Neural crest cell (in vitro differentiated cells): ENCODE results near the gene ACTR6. TPM values are rescaled to one million over a fixed set of nuclear protein-coding genes. Genes with fewer than 3 reads are reported as not detected.

ENCODE experiments used
- DNase-seq: peaks from one replicate; pipeline ENCODE4 v3.0.0; 2021; ENCODE audit warnings: low read depth, mixed read lengths, low spot score
- H3K27ac Mint-ChIP-seq: one replicate; pipeline ENCODE4 v1.8.0; 2021; ENCODE audit warnings: mild to moderate bottlenecking, mixed read lengths; ENCODE audit not compliant: unreplicated experiment
- H3K27me3 Mint-ChIP-seq: 2 replicates; pipeline ENCODE4 v1.8.0; 2021; ENCODE audit warnings: low read depth, mild to moderate bottlenecking, mixed read lengths
- H3K36me3 Mint-ChIP-seq: 2 replicates; pipeline ENCODE4 v1.8.0; 2021; ENCODE audit warnings: low read depth, mild to moderate bottlenecking, mixed read lengths
- H3K4me1 Mint-ChIP-seq: 2 replicates; pipeline ENCODE4 v1.8.0; 2021; ENCODE audit warnings: mixed read lengths
- H3K4me3 Mint-ChIP-seq: one replicate; pipeline ENCODE4 v1.8.0; 2021; ENCODE audit warnings: mild to moderate bottlenecking, mixed read lengths
- H3K9me3 Mint-ChIP-seq: 2 replicates; pipeline ENCODE4 v1.8.0; 2021; ENCODE audit warnings: mixed read lengths
- CTCF ChIP-seq: fragments of 200-600 bp; sonication (generic); conservative IDR thresholded peaks from 2 replicates; pipeline ENCODE4 v1.5.0; 2021; ENCODE audit warnings: antibody characterized with exemption, mild to moderate bottlenecking
- total RNA-seq: library from RNA; stranded (reverse); gene quantifications from 2 replicates; pipeline ENCODE4 v1.2.1, GENCODE V29; 2021

The ACTR6 gene
- total RNA-seq, 1 donor from 2014 or later = 36.3 TPM

DNA sequence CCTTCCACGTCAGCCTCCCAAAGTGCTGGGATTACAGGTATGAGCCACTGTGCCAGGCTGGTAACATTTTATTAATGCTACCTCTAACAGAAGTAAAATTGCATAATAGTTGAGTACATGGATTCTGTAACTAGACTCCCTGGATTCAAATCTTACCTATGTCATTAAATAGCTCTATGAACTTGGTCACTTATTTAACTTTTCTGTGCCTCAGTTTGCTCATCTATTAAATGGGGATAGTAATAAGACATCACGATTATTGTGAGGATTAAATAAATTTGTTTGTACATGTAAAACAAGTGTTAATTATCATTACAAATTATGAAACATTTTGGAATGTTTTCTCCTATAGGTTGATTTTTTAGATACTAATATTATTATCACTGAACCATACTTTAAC, 6.7 kb downstream of the ACTR6 start:
- H3K4me1 Mint-ChIP-seq = peaks cover 3% of the 10 kb centered on the region
- H3K36me3 Mint-ChIP-seq = peaks cover 6% of the 10 kb centered on the region
- H3K9me3 Mint-ChIP-seq = no peaks in the 10 kb centered on the region
- no peak overlapping the region for H3K27ac Mint-ChIP-seq
- no peak overlapping the region for H3K4me3 Mint-ChIP-seq
- no peak for DNase-seq
- H3K27me3 Mint-ChIP-seq = no peaks in the 10 kb centered on the region
- TF ChIP-seq CTCF = no peak

GRCh38 chr12:100208834-100209233, 8.2 kb downstream of the ACTR6 start:
- Mint-ChIP-seq H3K27me3 (no peaks in the 10 kb centered on the region), H3K36me3 (peaks cover 6% of the 10 kb centered on the region), H3K4me1 (no peaks in the 10 kb centered on the region), H3K4me3 (no peak overlapping the region), H3K9me3 (no peaks in the 10 kb centered on the region), H3K27ac (no peak overlapping the region)
- TF ChIP-seq CTCF = no peak
- no peak for DNase-seq

GRCh38 chr12:100211698-100212097, 11.1 kb downstream of the ACTR6 start:
- TF ChIP-seq CTCF = no peak
- no peaks in the 10 kb centered on the region for H3K4me1 Mint-ChIP-seq
- no peak overlapping the region for H3K27ac Mint-ChIP-seq
- H3K9me3 Mint-ChIP-seq = no peaks in the 10 kb centered on the region
- H3K4me3 Mint-ChIP-seq = no peak overlapping the region
- H3K36me3 Mint-ChIP-seq = peaks cover 6% of the 10 kb centered on the region
- DNase-seq = no peak
- H3K27me3 Mint-ChIP-seq = no peaks in the 10 kb centered on the region

DNA sequence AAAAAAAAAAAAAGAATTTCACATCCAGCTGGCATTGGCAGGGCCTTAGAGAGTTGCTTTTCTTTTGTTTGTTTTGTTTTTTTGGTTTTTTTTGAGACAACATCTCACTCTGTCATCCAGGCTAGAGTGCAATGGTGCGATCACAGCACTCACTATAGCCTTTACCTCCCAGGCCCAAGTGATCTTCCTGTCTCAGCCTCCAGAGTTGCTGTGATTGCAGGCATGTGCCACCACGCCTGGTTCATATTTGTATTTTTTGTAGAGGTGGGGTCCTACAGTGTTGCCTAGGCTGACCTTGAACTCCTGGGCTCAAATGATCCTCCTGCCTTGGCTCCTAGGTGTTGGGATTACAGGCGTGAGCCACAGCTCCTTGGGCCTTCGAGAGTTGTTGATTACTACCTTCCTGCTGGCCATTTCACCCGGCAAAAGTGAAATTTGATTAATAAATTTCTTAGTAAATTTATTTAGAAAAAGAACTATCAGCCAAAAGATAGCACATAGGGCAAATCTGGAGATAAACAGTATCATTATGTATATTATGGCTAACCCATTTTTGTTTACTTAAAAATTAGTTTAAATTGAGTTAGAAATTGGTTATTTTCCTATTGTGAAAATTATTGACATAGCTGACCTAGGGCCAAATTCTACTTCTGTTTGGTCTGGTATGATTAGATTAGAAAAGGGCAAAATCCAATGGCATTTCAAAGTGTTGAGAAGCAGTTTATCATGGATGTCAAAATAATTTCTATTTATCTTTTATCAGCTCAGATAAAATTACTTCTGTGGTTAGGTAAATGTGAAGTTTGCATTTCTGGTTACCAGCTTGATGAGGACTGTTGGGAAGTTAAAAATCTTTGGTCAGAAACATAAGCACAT, 12.6 kb downstream of the ACTR6 start:
- no peaks in the 10 kb centered on the region for H3K4me1 Mint-ChIP-seq
- no peak for TF ChIP-seq CTCF

DNA sequence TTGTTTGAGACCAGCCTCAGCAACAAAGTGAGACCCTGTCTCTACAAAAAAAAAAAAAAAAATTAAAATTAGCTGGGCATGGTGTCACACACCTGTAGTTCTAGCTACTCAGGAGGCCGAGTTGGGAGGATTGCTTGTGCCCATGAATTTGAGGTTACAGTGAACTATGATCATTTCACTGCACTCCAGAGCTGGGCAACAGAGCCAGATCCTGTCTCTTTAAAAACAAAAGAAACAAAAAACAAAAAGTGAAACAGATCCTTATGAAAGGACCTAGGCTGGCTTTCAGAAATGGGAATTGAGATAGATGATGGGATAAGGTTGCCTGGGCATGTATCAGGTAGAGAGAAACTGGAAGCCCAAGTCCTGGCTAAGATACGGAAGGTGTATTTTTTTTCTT, 13.9 kb downstream of the ACTR6 start:
- H3K9me3 Mint-ChIP-seq = no peaks in the 10 kb centered on the region
- no peaks in the 10 kb centered on the region for H3K27me3 Mint-ChIP-seq
- no peaks in the 10 kb centered on the region for H3K4me1 Mint-ChIP-seq
- DNase-seq = no peak
- TF ChIP-seq CTCF = no peak
- H3K27ac Mint-ChIP-seq = no peak overlapping the region
- peaks cover 3% of the 10 kb centered on the region for H3K36me3 Mint-ChIP-seq
- no peak overlapping the region for H3K4me3 Mint-ChIP-seq

More for the DNA sequence above, 12.6 kb downstream of the ACTR6 start:
- no peak overlapping the region for H3K4me3 Mint-ChIP-seq
- H3K36me3 Mint-ChIP-seq = peaks cover 6% of the 10 kb centered on the region
- no peaks in the 10 kb centered on the region for H3K9me3 Mint-ChIP-seq
- no peaks in the 10 kb centered on the region for H3K27me3 Mint-ChIP-seq
- H3K27ac Mint-ChIP-seq = no peak overlapping the region
- no peak for DNase-seq
